CD4-positive, alpha-beta T cell treated with Interferon gamma for 1 hour (primary cell): ENCODE results near the gene ZDHHC9.

ENCODE experiments used
- DNase-seq: peaks from one replicate; pipeline ENCODE4 v3.0.0-alpha.2; 2020

The ZDHHC9 gene

DNA sequence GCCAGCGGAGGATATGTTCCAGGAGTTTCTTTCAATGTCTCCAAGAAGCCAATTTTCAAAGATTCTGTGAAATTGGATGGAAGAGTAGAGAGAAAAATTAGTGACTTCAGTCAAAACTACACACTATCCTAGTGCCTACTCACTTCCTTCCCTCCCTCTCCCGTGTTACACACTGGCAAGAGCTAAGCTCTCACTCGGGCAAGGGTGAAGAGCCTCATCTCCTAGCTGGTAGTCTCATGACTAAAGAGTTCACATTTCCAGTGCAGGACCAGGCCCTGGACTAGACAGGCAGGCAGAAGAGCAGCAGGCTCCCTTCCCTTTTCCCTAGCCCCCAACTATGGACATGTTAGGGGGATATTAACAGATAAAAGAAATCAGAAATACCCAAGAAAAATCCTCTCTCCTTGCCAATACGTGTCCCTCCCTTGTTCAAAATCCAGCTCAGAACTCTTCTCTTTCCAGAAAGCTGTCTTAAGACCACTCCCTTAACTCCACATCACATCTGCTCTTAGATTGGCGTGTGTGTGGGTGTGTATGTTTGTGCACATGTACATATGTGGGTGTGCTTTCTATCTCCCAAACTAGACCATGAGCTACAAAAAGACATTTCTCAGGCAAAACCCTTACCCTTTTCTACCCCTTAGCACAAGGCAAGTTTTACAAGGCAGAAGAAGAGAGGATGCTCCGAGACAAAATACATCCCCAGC is 29.9 kb downstream of the ZDHHC9 start:
- DNase-seq: no peak

- DNase-seq: no peak
These were observed 34.6 kb downstream of the ZDHHC9 start for GRCh38 chrX:129808829-129809796.

GRCh38 chrX:129808158-129808828 is 35.4 kb downstream of the ZDHHC9 start:
- no peak for DNase-seq

- no peak for DNase-seq
These were observed 38.9 kb downstream of the ZDHHC9 start for GRCh38 chrX:129804806-129805205.

DNA sequence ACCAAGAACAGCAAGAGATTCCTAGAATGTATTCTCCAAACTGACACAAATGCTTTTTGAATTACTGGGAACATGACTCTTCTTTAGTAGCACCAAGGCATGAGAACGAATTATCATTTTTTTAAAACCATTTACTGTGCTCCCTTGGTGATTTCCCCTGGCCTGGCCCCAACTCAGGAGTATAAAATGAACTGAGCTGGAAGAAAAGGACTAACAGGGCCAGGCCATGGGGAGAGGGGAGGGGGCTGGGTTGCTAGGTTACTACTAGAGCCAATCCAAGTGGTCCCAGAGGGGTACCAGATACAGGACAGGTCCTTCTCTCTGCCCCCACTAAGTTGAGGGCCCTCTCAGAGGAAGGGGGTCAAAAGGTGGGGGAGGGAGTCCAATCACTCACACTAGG is 40.8 kb downstream of the ZDHHC9 start:
- no peak for DNase-seq

DNA sequence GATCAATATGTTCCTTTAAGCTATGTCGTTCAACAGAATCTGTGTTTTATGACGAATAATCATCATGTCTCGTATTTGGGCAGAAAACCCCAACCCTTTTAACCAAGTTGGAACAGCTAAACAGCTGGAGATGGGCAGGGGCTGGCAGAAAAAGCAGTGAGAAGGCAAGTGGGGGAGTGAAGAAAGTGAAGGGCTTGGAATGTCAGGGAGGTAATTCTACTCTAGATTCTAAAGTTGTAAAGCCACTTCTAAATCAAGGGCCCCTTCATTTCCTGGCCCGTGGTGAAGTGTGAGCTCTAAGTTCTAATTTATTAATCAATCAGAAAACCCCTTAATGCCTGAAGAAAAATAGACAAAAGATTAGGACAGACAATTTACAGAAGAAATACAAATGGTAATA is 43.5 kb downstream of the ZDHHC9 start:
- DNase-seq: no peak

DNA sequence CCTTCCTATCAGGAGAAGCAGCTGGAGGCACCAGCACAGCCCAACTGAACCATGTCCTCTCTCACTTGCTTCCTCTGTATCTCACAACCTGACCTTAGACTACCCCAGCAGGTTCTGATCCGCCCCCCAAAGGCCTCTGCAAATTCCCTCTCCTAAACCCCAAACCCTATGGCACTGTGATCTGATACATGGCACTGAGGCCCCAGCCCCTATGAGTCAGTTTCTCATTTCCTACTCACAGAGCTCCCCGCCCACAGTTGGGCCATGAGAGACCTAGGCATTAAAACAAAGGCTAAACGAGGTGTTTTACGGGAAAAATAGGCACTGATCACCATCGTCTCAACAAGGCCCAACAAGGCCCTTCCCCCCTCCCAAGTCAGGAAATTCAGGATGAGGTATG is 44.8 kb downstream of the ZDHHC9 start:
- no peak for DNase-seq

DNA sequence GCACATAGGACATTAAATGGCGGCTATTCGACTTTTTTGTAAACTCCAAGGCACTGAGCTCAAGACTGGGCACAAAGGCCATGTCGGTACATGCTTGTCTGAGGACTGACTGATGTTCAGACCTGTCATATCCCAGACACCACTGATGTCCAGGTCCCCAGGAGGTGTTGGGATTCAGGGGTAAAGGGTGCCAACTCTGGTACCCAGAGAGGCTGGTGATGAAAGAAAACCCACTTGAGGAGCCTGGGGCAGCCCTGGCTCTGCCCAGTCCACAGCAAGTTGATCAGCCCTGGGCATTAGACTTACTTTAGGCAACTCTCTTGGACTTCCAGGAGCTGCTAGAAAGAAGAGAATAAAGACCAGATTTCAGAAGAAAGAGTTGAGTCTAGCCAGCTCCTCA is 45.2 kb downstream of the ZDHHC9 start:
- DNase-seq: no peak

GRCh38 chrX:129797251-129797906 is 46.3 kb downstream of the ZDHHC9 start:
- DNase-seq: no peak

- DNase-seq: no peak
These were observed 48.1 kb downstream of the ZDHHC9 start for GRCh38 chrX:129795584-129795983.

GRCh38 chrX:129793604-129794191 is 50.0 kb downstream of the ZDHHC9 start:
- DNase-seq: no peak

DNA sequence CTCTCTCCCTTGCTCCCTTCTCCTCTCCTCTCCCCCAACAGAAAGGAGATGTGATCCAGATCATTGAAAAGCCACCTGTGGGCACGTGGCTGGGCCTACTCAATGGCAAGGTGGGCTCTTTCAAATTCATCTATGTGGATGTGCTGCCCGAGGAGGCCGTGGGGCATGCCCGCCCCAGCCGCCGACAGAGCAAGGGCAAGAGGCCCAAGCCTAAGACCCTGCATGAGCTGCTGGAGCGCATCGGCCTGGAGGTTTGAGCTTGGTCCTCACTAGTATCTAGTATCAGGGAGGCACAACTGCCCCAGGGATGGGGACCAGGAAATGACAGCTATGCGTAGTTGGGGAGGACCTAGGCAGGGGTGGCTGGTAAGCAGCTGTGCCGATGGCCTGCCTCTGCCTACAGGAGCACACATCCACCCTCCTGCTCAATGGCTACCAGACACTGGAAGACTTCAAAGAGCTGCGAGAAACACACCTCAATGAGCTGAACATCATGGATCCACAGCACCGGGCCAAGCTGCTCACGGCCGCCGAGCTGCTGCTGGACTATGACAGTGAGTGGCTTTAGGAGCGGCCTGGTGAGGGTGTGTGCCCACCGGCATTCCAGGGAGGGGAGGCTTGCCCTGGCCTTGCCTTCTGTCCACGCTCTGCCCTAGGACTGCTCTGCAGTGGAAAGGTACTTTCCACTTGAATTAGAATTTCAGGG is 50.9 kb downstream of the ZDHHC9 start:
- no peak for DNase-seq

- no peak for DNase-seq
These were observed 51.6 kb downstream of the ZDHHC9 start for GRCh38 chrX:129791961-129792570.

DNA sequence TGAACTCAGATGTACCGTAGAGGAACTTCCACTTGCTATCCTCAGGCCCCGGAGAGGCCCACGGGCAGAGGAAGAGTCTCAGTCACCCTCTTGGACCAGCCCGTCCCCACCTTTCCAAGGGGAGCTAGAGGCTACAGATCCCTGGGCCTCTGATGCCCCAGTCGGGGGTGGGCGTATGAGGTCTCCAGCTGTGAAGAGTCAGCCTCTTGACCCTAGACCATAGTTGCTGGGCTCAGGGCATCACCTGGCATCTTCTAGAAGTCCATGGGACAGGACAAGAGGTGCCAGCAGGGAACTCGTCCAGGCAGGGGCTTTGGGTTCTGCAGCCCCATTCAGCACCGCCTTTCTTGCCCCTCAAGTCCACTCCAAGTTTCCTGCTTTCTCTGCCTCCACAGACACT is 52.4 kb downstream of the ZDHHC9 start:
- no peak for DNase-seq

GRCh38 chrX:129790808-129791207 is 52.9 kb downstream of the ZDHHC9 start:
- DNase-seq: no peak

GRCh38 chrX:129790146-129790545 is 53.5 kb downstream of the ZDHHC9 start:
- no peak for DNase-seq

DNA sequence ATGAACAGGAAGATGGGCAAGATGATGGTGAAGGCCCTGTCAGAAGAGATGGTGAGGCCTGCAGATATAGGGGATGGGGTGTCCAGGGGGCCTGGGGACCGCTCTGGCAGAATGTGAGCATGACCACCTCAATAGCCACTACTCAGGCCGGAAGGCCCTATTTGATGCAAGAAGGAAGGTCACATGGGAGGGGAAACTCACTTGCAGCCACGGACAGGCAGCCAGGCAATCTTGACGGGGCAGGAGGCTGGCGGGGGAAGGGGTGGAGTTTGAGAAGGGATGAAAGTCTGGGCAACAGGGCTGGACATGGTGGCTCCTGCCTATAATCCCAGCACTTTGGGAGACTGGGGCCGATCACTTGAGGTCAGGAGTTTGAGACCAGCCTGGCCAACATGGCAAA is 55.2 kb downstream of the ZDHHC9 start:
- no peak for DNase-seq

GRCh38 chrX:129787336-129788055 is 56.2 kb downstream of the ZDHHC9 start:
- no peak for DNase-seq

DNA sequence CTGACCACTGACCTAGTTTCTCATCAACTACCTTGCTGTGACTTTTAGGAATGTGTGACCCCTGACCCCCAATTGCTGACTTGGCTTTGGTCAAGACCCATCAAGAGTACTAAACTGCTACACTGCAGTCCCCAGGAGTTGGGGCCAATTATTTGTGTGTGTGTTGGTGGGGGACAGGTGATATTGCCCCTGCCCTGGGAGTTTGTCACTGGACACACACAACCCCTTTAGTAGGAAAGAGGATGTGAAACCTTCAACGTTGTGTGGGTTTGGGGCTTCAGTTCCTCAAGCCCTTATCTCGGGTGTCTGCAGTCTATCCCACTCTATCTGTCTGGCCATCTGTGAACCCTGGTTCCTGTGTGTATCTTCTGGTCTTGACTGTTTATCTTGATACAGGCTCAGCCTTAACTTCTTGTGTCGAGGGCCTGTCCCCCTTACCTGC is 57.5 kb downstream of the ZDHHC9 start:
- DNase-seq: peak; percentile 38

- no peak for DNase-seq
These were observed 58.3 kb downstream of the ZDHHC9 start for GRCh38 chrX:129785160-129785947.
